Glutamatergic neuron (in vitro differentiated cells): ENCODE data around the gene OGA. TPM values are rescaled to one million over a fixed set of nuclear protein-coding genes. Genes with fewer than 3 reads are reported as not detected.

Experiments
- DNase-seq: peaks from one replicate; pipeline ENCODE4 v3.0.0; 2022
- H3K27ac Mint-ChIP-seq: one replicate; pipeline ENCODE4 v1.8.0; 2020; ENCODE audit warnings: mild to moderate bottlenecking, mixed read lengths, inconsistent platforms; ENCODE audit not compliant: unreplicated experiment
- H3K27me3 Mint-ChIP-seq: one replicate; pipeline ENCODE4 v1.8.0; 2020; ENCODE audit warnings: mild to moderate bottlenecking, moderate library complexity, mixed read lengths, inconsistent platforms; ENCODE audit not compliant: unreplicated experiment
- H3K36me3 Mint-ChIP-seq: one replicate; pipeline ENCODE4 v1.8.0; 2020; ENCODE audit warnings: mild to moderate bottlenecking, mixed read lengths, inconsistent platforms; ENCODE audit not compliant: unreplicated experiment
- H3K4me1 Mint-ChIP-seq: one replicate; pipeline ENCODE4 v1.8.0; 2020; ENCODE audit warnings: mild to moderate bottlenecking, low read depth, mixed read lengths, inconsistent platforms; ENCODE audit not compliant: unreplicated experiment
- H3K4me3 Mint-ChIP-seq: one replicate; pipeline ENCODE4 v1.8.0; 2020; ENCODE audit warnings: mild to moderate bottlenecking, mixed read lengths, inconsistent platforms; ENCODE audit not compliant: unreplicated experiment
- H3K9me3 Mint-ChIP-seq: one replicate; pipeline ENCODE4 v1.8.0; 2020; ENCODE audit warnings: mild to moderate bottlenecking, moderate library complexity, mixed read lengths, inconsistent platforms; ENCODE audit not compliant: unreplicated experiment
- total RNA-seq: library from RNA; stranded (reverse); fragmentation: NEBNext Ultra II Directional; extraction: Animal tissue kit (Norgen Biotek cat#: 25700); gene quantifications from one replicate; pipeline ENCODE4 v1.2.1, GENCODE V29; 2021; ENCODE audit not compliant: unreplicated experiment
- TF ChIP-seq, protein P1 (sequence below): fragments of 200-600 bp; sonication (generic); IDR thresholded peaks from one replicate; pipeline ENCODE4 v1.5.0; 2021; ENCODE audit not compliant: partially characterized antibody, unreplicated experiment

The OGA gene
- total RNA-seq, 1 donor from 2014 or later = 277 TPM

DNA sequence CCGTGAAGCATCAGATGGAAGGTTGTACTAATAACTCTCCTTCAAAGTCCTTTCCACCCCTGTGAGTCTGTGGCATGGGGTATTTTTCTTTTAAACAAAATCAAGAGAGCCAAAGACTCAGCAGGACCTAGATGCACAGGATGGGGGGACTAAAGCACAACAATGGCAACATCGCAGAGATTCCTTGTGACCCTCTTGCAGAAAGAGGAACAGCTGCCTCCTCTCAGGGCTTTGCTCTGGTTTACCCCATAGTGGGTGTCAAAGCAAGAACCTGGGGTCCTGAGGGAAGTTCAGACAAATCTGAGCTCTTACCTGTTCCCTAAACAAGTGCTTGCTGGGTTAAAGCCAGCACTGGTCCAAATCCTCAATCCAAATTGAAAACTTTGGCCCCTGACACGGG, 81.6 kb downstream of the OGA start:
- H3K27ac Mint-ChIP-seq = no peak overlapping the region
- H3K36me3 Mint-ChIP-seq = peaks cover 4% of the 10 kb centered on the region
- no peak for DNase-seq
- H3K4me3 Mint-ChIP-seq = no peak overlapping the region
- no peaks in the 10 kb centered on the region for H3K4me1 Mint-ChIP-seq
- peaks cover 3% of the 10 kb centered on the region for H3K9me3 Mint-ChIP-seq
- TF ChIP-seq, protein P1, sequence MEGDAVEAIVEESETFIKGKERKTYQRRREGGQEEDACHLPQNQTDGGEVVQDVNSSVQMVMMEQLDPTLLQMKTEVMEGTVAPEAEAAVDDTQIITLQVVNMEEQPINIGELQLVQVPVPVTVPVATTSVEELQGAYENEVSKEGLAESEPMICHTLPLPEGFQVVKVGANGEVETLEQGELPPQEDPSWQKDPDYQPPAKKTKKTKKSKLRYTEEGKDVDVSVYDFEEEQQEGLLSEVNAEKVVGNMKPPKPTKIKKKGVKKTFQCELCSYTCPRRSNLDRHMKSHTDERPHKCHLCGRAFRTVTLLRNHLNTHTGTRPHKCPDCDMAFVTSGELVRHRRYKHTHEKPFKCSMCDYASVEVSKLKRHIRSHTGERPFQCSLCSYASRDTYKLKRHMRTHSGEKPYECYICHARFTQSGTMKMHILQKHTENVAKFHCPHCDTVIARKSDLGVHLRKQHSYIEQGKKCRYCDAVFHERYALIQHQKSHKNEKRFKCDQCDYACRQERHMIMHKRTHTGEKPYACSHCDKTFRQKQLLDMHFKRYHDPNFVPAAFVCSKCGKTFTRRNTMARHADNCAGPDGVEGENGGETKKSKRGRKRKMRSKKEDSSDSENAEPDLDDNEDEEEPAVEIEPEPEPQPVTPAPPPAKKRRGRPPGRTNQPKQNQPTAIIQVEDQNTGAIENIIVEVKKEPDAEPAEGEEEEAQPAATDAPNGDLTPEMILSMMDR = no peak
- no peaks in the 10 kb centered on the region for H3K27me3 Mint-ChIP-seq

Other genes with a start within 250 kb of the OGA start
- gene POLL, start 230.2 kb downstream of the OGA start, total RNA-seq = 33.4 TPM
- 10.1 TPM for gene DPCD, start 230.1 kb downstream of the OGA start, total RNA-seq
- 25.8 TPM for gene FBXW4, start 123.3 kb downstream of the OGA start, total RNA-seq
- 1.1 TPM for gene FGF8, start 42.3 kb downstream of the OGA start, total RNA-seq
- gene NPM3, start 35.0 kb downstream of the OGA start, total RNA-seq = 18.1 TPM
- gene KCNIP2, start 25.4 kb upstream of the OGA start, total RNA-seq = 30.0 TPM
- gene ARMH3, start 237.7 kb upstream of the OGA start, total RNA-seq = 48.1 TPM
- 22.1 TPM for gene HPS6, start 246.9 kb upstream of the OGA start, total RNA-seq